Fibroblast of pulmonary artery (primary cell): ENCODE data around the gene ZFP36L2.
A peak's percentile ranks its signal among the peaks of the same experiment; 100 is the strongest.

Experiments used
- DNase-seq: peaks from one replicate; pipeline ENCODE4 v3.0.0-alpha.2; 2010; ENCODE audit warnings: low read depth
- H3K4me3 ChIP-seq: replicated peaks from 2 replicates; pipeline ENCODE4 v1.5.1; 2011; ENCODE audit warnings: low read depth, mild to moderate bottlenecking, control low read depth, low read length, moderate library complexity
- TF ChIP-seq, protein P1 (sequence below): IDR thresholded peaks from 2 replicates; pipeline ENCODE4 v1.5.1; 2011; ENCODE audit warnings: mild to moderate bottlenecking, control low read depth, low read length, inconsistent platforms; ENCODE audit errors: missing control alignments

Gene ZFP36L2

DNA sequence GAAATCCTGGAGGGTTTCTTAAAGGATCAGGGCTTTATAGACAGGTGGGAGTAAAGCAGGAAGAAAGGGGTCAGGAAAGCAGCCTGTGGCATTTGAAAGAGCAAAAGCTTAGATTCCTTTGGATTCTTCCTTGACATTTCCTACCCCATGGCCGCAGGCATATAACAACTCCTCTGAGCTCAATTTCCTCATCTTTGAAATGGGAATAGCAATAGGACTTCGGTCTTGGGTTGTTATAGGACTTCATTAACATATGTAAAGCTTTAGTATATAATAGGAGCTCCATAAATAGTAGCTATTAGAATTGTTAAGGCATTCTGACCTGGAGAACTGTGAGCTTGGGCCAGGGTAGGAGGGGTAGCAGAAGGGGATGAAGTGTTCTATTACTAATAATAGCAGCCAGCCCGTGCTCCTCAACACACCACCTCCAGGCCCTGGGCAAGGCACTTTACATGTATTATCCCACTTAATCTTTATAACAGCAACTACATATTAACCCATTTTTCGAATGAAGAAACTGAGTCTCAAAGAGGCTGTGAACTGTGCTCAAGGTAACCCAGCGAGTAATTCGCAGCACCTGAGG lies 10.6 kb downstream of the ZFP36L2 start:
- no peak for DNase-seq
- TF ChIP-seq, protein P1, sequence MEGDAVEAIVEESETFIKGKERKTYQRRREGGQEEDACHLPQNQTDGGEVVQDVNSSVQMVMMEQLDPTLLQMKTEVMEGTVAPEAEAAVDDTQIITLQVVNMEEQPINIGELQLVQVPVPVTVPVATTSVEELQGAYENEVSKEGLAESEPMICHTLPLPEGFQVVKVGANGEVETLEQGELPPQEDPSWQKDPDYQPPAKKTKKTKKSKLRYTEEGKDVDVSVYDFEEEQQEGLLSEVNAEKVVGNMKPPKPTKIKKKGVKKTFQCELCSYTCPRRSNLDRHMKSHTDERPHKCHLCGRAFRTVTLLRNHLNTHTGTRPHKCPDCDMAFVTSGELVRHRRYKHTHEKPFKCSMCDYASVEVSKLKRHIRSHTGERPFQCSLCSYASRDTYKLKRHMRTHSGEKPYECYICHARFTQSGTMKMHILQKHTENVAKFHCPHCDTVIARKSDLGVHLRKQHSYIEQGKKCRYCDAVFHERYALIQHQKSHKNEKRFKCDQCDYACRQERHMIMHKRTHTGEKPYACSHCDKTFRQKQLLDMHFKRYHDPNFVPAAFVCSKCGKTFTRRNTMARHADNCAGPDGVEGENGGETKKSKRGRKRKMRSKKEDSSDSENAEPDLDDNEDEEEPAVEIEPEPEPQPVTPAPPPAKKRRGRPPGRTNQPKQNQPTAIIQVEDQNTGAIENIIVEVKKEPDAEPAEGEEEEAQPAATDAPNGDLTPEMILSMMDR: no peak
- no peak overlapping the region for H3K4me3 ChIP-seq

DNA sequence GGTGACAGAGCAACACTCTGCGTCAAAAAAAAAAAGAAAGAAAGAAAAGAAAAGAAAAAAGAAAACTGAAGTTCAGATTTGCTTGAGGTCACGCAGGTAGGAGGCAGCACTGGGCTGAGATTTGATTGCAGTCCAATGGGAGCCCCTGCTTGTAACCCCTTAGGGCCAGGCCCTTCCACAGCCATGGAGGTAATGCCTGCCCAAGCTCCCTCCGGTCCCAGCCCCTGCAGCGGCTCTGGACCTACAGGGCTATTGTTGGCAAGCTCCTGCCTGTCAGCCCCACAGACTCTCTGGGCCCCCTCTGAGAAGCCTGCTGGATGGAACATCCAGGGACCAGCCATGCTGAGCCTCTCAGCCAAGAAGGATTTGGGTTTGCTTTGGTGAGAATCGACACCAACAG lies 12.2 kb downstream of the ZFP36L2 start:
- DNase-seq: no peak
- TF ChIP-seq, protein P1: no peak
- no peak overlapping the region for H3K4me3 ChIP-seq

DNA sequence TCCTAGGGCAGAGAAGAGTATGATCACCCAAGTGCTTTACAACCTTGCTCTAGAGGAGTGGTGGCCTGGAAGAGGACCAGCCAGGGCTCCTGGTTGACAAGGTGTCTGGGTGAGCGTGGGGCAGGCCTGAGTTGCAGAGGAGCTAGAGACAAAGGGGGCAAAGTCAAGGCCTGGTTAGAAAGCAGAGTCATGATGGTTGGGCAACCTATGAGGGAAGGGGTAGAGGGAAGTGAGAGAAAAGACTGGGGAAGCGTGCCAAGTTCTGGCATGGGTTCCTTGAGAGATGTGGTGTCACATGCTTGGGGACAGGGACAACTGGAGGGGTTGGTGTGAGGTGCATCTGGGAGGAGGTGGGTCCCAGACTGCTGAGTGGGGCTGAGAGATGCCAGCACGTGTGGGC lies 13.5 kb downstream of the ZFP36L2 start:
- no peak for DNase-seq
- TF ChIP-seq, protein P1: no peak
- H3K4me3 ChIP-seq: no peak overlapping the region

DNA sequence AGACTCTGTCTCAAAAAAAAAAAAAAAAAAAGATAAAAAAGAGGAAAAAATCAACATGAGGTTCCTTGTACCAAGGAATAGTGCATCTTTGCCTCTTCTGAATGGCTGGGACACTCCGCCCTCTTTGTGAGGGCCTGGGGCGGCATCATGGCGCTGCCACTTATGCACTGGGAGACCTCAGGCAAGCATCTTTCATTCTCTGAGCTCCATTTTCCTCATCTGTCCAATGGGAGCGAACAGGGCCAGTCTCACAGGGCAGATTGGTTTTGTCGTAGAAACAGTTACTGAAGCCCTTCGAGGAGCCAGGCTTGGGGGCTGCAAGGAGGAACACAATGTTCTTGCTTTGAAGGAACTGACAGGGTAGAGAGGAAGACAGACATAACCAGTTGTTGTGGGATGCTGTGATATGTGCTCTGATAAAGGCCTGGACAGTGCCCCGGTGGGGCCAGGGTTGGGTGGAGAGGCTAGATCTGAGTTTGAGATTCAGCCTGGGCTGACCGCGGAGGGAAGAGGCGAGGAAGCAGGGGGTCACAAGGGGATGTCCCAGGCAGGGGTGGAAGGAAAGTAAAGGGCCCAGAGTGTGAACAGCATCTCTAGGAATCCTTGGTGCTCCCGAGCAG lies 14.1 kb downstream of the ZFP36L2 start:
- no peak for DNase-seq
- no peak overlapping the region for H3K4me3 ChIP-seq
- TF ChIP-seq, protein P1: no peak

DNA sequence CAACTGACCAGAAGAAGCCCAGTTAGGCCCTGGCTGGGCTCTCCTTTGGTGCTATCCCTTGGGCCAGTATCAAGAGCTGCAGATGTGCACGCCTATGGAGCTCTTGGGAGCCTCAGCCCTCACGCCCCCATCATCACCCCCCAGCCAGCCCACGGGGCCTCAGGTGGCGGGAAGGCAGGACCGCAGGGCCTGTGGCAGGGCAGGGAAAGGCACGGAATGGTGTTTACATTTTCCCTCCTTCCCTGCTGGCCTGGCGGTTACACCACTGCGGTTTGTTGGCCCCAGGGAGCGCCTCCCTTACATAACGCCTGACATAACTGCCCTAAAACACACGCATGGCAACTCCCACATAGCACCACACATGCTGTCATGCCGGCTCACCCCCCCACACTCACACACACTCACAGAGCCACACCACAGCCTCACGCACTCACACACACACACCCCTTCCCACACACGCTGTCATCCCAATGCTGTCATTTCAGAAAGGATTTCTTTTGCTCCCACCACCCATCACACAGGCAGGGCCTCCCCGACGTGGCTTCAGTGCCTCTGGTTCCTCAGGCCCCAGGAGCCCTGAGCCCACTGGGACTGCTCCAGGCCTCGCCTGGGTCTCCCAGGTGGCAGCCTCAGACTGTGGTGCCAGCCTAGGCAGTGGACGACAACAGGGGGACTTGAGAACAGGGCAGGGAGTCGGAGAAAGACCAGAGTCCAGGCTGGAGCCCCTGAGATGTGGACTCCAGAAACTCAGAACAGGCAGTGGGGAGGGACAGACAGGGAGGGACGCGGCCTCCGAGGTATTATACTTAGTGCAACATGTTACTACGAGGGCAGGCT lies 15.7 kb downstream of the ZFP36L2 start:
- H3K4me3 ChIP-seq: no peak overlapping the region
- peak; percentile 80 for DNase-seq
- TF ChIP-seq, protein P1: no peak

DNA sequence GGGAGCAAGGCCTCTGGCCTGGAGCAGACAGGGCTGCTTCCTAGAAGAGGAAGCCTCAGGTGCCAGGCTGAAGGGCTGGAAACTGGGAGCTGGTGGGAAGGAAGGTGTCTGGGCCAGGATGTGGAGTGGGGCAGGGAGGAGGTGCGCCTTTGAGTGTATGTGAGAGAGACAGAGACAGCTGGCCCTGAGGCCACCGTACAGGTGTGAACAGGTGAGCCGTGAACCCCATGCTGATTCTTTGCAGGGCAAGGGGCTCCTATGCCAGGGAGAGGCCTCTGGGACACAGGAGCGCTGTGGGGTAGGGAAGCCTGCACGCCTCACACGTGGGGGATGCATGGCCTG lies 16.3 kb downstream of the ZFP36L2 start:
- DNase-seq: no peak
- TF ChIP-seq, protein P1: no peak
- no peak overlapping the region for H3K4me3 ChIP-seq
